ENCODE data around the gene PLXNA4.

- TF ChIP-seq, protein P1, sequence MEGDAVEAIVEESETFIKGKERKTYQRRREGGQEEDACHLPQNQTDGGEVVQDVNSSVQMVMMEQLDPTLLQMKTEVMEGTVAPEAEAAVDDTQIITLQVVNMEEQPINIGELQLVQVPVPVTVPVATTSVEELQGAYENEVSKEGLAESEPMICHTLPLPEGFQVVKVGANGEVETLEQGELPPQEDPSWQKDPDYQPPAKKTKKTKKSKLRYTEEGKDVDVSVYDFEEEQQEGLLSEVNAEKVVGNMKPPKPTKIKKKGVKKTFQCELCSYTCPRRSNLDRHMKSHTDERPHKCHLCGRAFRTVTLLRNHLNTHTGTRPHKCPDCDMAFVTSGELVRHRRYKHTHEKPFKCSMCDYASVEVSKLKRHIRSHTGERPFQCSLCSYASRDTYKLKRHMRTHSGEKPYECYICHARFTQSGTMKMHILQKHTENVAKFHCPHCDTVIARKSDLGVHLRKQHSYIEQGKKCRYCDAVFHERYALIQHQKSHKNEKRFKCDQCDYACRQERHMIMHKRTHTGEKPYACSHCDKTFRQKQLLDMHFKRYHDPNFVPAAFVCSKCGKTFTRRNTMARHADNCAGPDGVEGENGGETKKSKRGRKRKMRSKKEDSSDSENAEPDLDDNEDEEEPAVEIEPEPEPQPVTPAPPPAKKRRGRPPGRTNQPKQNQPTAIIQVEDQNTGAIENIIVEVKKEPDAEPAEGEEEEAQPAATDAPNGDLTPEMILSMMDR (IDR thresholded peaks at IDR 0.05; ENCODE audit: low read depth, low read length, missing input control) = no peak
- TF ChIP-seq HNF4A (conservative IDR thresholded peaks at IDR 0.05) (no peak), YY1 (IDR thresholded peaks at IDR 0.05) (no peak), NR2F2 (IDR thresholded peaks at IDR 0.05) (no peak), JUND (IDR thresholded peaks at IDR 0.05) (no peak), RAD21 (IDR thresholded peaks at IDR 0.05) (no peak), SP1 (IDR thresholded peaks at IDR 0.05) (no peak), TAF1 (conservative IDR thresholded peaks at IDR 0.05) (no peak), REST (IDR thresholded peaks at IDR 0.05) (no peak), FOXA1 (IDR thresholded peaks at IDR 0.05) (no peak)
- TF ChIP-seq, protein P2, sequence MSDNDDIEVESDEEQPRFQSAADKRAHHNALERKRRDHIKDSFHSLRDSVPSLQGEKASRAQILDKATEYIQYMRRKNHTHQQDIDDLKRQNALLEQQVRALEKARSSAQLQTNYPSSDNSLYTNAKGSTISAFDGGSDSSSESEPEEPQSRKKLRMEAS (IDR thresholded peaks at IDR 0.05) = no peak
Measured at GRCh38 chr7:132596588-132596987, 20.3 kb upstream of the PLXNA4 start.
